K562 (cell line): Measurements from ENCODE around the gene CNPY4. TPM values are rescaled to one million over a fixed set of nuclear protein-coding genes. Genes with fewer than 3 reads are reported as not detected.

Source experiments
- AFF4 ChIP-seq: sonication (generic); formaldehyde crosslinking; IDR thresholded peaks from 2 replicates; pipeline ENCODE4 v1.8.0; 2023; ENCODE audit warnings: mild to moderate bottlenecking, missing genetic modification reagents
- MEIS2 ChIP-seq: fragments of 450-650 bp; IDR thresholded peaks from 2 replicates; pipeline ENCODE4 v1.6.1; 2014; ENCODE audit warnings: mild to moderate bottlenecking; ENCODE audit not compliant: partially characterized antibody
- NFIX ChIP-seq: fragments of 250-450 bp; sonication (Bioruptor Pico); IDR thresholded peaks from 2 replicates; pipeline ENCODE4 v1.4.0; 2020; ENCODE audit warnings: low read depth, mild to moderate bottlenecking, moderate library complexity
- ZFP91 ChIP-seq: sonication (generic); formaldehyde crosslinking; IDR thresholded peaks from 2 replicates; pipeline ENCODE4 v1.8.0; 2022; ENCODE audit warnings: mild to moderate bottlenecking, missing genetic modification reagents
- ZKSCAN1 ChIP-seq: fragments of 150-350 bp; IDR thresholded peaks from 2 replicates; pipeline ENCODE4 v1.6.1; 2016; ENCODE audit warnings: low read depth, low read length
- ZZZ3 ChIP-seq: fragments of 450-650 bp; IDR thresholded peaks from 2 replicates; pipeline ENCODE4 v1.6.1; 2016; ENCODE audit warnings: antibody characterized with exemption, mild to moderate bottlenecking, moderate library complexity
- polyA plus RNA-seq, 8 experiments: library from polyadenylated mRNA; depleted of rRNA in 4 of 8; stranded (reverse) in 5 of 8; unstranded in 3 of 8; fragments of >200 nt; fragmentation: Nextera tagmentation in 2 of 8; fragmentation: Illumina TruSeq in 1 of 8; extraction: Ambion mirVana in 2 of 8; extraction: Trizol in 1 of 8; gene quantifications; 2 replicates each; pipeline versions ENCODE4 v1.2.1 to v1.2.3, GENCODE V29; 2011 to 2014; ENCODE audit warnings: inconsistent platforms in 1 of 8, missing spikeins in 1 of 8
- total RNA-seq, 7 experiments: library from RNA; depleted of rRNA in 6 of 7; stranded (reverse); fragments of >200 nt in 6 of 7; fragmentation: Illumina TruSeq in 2 of 7; extraction: Trizol in 2 of 7; gene quantifications; 2 replicates each; pipeline versions ENCODE4 v1.2.1 to v1.2.3, GENCODE V29; 2011 to 2021; ENCODE audit warnings: low replicate concordance in 1 of 7
- TF ChIP-seq, protein P1 (sequence below), 2 experiments: fragments of 450-650 bp; IDR thresholded peaks; 2 replicates each; pipeline ENCODE4 v1.6.1; 2016; ENCODE audit warnings: mild to moderate bottlenecking in 2 of 2, borderline replicate concordance in 1 of 2, low read depth in 1 of 2, moderate library complexity in 1 of 2
- TF ChIP-seq, protein P2 (sequence below), 3 experiments: IDR thresholded peaks in 2 of 3; conservative IDR thresholded peaks in 1 of 3; 2 replicates each; pipeline ENCODE4 v1.5.1; 2011 to 2012; ENCODE audit warnings: low read length in 3 of 3, mild to moderate bottlenecking in 3 of 3, control low read depth in 2 of 3, improper control_type of control experiment in 1 of 3, inconsistent platforms in 1 of 3, low read depth in 1 of 3, mixed read lengths in 1 of 3, moderate library complexity in 1 of 3; ENCODE audit not compliant: insufficient read depth in 2 of 3

The CNPY4 gene
- total and polyA plus RNA-seq, 9 of the 15 experiments (the other 6 are each of a cell fraction or from before 2014, with no cell fraction given), result 1.9 to 11.2 (median 7.0) TPM

DNA sequence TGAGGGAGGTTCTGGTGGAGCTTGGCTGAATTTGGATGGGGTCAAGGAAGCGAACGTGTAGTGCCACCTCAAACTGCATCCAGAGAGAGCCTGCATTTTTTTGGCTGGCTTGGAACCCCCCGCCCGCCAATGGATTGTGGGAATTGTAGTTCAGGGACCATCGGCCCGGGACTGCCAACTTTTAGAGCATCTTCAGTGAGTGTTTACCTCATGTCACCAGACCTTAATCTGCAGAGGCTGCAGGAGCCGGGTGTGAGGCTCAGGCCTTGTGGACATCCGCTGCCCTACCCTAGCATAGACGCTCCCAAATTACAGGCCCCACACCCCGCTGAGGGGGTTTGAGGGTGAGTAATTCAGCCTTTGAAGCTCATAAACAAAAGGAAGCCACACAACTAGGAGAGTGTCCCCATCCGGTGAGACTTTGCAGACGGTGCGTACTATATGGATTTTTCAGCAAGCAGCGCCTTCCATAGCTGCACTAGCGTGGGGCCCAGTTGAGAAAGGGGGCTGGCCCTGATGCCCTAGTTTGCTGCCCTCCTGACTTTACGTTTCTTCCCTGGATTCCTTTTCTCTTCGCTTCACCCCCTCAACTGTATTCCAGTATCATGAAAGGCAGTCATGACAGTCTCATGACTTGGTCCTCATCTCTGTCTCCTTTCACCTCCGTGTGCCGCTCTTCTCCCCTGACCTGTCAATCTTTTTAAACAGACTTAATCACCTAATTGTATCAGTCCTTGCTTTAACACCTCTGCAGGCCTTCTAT lies 717 bp downstream of the CNPY4 start (continued):
- TF ChIP-seq, protein P1, sequence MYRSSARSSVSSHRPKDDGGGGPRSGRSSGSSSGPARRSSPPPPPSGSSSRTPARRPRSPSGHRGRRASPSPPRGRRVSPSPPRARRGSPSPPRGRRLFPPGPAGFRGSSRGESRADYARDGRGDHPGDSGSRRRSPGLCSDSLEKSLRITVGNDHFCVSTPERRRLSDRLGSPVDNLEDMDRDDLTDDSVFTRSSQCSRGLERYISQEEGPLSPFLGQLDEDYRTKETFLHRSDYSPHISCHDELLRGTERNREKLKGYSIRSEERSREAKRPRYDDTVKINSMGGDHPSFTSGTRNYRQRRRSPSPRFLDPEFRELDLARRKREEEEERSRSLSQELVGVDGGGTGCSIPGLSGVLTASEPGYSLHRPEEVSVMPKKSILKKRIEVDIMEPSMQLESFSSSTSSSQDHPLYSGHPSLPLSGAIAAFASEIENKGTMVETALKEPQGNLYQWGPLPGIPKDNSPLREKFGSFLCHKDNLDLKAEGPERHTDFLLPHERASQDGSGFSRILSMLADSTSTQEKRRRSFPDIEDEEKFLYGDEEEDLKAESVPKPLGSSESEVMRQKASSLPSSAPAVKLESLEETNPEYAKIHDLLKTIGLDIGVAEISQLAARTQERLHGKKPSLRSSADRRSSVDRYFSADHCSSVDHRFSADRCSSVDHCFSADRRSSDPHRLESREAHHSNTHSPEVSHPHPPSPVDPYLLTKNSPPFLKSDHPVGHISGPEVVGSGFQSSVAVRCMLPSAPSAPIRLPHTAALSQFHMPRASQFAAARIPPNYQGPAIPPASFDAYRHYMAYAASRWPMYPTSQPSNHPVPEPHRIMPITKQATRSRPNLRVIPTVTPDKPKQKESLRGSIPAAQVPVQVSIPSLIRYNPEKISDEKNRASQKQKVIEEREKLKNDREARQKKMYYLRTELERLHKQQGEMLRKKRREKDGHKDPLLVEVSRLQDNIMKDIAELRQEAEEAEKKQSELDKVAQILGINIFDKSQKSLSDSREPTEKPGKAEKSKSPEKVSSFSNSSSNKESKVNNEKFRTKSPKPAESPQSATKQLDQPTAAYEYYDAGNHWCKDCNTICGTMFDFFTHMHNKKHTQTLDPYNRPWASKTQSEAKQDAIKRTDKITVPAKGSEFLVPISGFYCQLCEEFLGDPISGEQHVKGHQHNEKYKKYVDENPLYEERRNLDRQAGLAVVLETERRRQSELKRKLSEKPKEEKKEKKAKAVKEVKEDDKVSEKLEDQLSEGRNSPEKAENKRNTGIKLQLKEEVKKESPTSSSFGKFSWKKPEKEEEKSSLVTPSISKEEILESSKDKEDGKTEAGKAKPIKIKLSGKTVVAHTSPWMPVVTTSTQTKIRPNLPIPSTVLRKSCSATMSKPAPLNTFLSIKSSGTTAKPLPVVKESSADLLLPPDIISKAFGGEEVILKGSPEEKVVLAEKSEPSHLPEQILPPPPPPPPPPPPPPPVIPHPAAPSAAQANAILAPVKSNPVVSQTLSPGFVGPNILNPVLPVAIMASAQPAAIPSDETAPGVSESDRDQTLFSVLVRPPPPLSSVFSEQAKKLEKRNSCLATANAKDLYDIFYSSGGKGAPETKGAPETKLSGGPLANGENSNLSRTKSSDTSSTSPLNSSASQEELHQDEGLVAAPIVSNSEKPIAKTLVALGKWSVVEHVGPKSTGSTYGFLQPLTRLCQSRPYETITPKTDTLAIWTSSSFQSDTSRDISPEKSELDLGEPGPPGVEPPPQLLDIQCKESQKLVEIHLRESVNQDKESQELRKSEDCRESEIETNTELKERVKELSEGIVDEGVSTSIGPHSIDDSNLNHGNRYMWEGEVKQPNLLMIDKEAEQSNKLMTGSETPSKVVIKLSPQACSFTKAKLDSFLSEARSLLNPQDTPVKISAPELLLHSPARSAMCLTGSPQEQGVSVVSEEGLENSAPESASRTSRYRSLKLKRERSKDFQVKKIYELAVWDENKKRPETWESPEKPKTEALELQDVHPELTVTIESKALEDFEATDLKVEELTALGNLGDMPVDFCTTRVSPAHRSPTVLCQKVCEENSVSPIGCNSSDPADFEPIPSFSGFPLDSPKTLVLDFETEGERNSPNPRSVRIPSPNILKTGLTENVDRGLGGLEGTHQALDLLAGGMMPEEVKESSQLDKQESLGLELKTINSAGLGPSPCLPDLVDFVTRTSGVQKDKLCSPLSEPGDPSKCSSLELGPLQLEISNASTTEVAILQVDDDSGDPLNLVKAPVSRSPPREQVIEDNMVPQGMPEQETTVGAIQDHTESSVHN (IDR thresholded peaks at IDR 0.05; ENCODE audit: borderline replicate concordance in 1 of 2, low read depth in 1 of 2), result no peak
- TF ChIP-seq AFF4, result no peak
- TF ChIP-seq, protein P2, sequence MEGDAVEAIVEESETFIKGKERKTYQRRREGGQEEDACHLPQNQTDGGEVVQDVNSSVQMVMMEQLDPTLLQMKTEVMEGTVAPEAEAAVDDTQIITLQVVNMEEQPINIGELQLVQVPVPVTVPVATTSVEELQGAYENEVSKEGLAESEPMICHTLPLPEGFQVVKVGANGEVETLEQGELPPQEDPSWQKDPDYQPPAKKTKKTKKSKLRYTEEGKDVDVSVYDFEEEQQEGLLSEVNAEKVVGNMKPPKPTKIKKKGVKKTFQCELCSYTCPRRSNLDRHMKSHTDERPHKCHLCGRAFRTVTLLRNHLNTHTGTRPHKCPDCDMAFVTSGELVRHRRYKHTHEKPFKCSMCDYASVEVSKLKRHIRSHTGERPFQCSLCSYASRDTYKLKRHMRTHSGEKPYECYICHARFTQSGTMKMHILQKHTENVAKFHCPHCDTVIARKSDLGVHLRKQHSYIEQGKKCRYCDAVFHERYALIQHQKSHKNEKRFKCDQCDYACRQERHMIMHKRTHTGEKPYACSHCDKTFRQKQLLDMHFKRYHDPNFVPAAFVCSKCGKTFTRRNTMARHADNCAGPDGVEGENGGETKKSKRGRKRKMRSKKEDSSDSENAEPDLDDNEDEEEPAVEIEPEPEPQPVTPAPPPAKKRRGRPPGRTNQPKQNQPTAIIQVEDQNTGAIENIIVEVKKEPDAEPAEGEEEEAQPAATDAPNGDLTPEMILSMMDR (IDR thresholded peaks at IDR 0.05 in 2 of 3, conservative IDR thresholded peaks at IDR 0.05 in 1 of 3; ENCODE audit: insufficient read depth in 2 of 3, low read depth in 1 of 3, low read length in 3 of 3), result no peak
- TF ChIP-seq ZFP91 (CRISPR knock-in tag), result no peak
- TF ChIP-seq ZKSCAN1, result no peak
- TF ChIP-seq MEIS2, result no peak
- TF ChIP-seq NFIX (CRISPR knock-in tag), result no peak
- TF ChIP-seq ZZZ3, result no peak
